Posterior vena cava (tissue), 2 donors: ENCODE data around the gene HRAS. TPM values are rescaled to one million over a fixed set of nuclear protein-coding genes. Genes with fewer than 3 reads are reported as not detected.

Experiments
- DNase-seq: peaks from one replicate; pipeline ENCODE4 v3.0.0-alpha.2; 2020; ENCODE audit warnings: low spot score
- intact Hi-C, 2 donors: fragments of 100-400 bp; cut with DNase I; formaldehyde crosslinking; loops; one replicate each; pipeline versions ENCODE4 v1.14.1 to v1.14.2; 2022 to 2023
- total RNA-seq, 2 donors: library from RNA; stranded (reverse); fragmentation: NEBNext Ultra II Directional; extraction: Animal tissue kit (Norgen Biotek cat#: 25700); gene quantifications; one replicate each; pipeline ENCODE4 v1.2.1, GENCODE V29; 2021
- donor health status: DM: yes; HTN: yes; CAD: no.
- donor health status: DM: yes; HTN: yes; CAD: no.

HRAS gene
- total RNA-seq, 2 donors from 2014 or later, result 37.2 to 48.5 TPM

DNA sequence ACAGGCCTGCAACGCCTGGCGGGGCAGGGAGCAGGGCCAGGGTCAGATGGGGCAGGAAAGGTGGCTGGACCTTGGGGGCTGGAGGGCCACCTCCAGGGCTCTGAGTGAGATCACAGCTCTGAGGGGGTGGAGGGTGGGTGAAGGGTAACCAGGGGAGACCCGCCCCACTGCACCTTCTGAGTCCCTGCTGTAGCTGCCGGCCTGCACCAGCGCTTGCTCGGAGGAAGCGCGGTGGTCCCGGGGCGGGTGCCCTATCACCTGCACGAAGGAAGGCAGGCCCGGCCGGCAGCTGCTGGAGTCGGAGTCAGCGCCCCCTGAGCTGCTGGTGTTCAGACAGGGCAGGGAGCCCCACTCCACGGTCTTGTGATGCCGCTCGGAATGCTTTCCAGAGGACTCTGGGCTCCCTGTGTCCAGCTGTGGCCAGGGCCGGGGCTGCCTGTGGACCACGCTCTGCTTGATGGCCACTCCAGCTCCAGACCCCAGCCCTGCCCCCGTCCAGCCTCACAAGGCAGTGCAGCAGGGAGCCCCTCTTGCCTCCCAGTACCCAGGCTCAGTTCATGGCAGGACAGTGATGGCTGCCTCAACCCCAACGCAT lies 21.4 kb upstream of the HRAS start:
- intact Hi-C loops, result loop anchor here (10.0 kb wide), 1 partner anchor 168 kb away; no protein-coding TSS in a partner anchor
- DNase-seq, result no peak

DNA sequence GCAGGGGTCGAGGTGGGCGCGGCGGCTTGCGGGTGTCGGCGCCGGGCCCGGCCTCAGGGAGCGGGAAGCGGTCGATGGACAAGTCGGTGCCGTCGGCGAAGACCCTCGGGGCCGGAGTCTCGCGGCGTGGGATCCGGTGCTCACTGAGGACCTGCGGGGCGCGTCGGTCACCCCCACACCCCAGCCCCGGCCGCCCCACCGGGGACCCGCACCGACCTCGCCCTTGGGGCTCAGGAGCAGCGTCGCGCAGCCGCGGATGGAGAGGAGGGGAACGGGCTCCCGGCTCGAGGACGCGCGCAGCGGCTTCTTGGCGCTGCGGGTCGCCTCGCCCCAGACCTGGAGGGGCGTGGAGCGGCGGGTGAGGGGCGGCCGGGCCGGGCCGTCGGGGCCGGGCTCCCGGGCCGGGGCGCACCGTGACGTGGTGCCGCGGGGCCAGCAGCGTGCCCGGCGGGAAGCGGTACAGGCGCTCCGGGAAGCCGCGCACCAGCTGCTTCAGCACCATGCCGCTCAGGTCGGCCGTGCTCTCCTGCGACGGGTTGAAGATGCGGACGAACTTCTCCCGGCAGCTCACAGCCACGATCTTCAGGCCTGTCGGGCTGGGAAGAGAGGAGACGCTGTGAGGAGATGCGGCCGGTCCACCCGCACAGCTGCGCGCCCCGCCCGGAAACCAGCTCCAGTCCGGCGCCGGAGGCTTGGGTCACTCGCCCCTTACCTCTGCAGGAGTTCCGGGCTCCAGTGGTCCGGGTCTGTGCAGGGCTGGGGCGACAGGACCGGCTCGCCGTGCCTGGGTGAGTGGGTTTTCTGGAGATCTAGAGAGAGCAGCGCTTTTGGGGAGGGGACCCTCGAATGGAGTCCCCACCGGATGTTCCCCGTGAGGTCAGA lies 20.6 kb upstream of the HRAS start:
- DNase-seq, result no peak
- intact Hi-C loops, result loop anchor here (10.0 kb wide), 1 partner anchor 169 kb away; no protein-coding TSS in a partner anchor

DNA sequence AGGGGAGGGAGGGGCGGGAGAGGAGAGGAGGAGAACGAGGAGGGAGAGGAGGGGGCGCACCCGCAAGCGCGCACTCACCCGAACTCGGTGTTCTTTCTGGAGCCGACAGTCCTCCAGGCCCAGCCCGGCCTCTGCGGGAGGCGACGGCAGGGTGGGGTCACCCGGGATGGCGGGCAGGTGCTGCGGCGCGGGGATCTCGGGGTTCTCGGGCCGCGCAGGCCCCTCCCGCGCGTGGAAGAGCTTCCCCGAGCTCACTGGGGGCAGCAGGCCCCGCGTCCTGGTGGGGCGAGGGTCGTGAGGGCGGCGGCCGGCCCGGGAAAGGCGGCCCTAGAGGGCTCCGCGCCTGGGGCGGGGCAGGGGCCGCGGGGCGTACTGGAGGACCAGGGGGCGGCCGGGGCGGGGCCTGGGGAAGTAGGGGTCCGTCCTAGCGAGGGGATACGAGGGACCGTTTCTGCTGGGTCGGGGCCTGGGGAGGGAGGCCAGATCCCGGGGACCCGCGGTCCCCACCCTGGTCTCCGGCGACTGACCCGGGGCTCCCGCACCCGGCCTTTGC lies 19.9 kb upstream of the HRAS start:
- no peak for DNase-seq
- intact Hi-C loops, result loop anchor here (10.0 kb wide), 1 partner anchor 169 kb away; no protein-coding TSS in a partner anchor

DNA sequence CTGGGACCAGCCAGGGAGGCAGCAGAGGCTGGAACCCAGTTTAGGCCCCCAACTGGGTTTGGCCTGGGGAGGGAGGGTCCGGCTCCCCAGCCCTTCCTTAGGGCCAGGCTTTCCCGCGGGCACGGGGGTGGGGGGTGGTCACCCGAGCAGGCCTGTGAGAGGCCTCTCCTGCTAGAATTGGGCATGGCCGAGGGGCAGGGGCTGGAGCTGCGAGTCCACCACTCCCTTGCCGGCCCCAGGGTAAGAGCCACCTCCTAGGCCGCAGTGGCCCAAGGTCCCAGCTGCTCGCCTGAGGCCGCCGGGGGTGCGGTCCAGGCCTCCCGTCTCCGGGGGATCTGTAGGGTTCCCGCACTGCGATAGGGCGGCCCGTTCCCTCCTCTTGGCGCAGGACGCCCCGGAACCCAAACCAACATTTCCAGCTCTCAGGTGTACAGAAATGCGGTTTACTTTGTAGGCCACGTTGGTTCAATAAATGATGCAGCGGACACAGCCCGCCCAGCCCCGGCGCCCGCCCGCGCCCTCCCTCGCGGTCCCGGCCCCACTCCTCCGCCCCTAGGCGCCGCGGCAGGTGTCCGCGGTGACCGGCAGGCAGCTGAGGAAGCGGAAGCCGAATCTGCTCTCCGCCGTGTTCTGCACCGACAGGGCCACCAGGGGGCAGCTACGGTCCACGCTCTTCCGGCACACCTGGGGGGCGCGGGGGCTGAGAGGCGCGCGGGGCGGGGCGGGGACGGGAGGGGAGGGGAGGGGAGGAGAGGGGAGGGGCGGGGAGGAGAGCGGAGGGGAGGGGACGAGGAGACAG lies 19.3 kb upstream of the HRAS start:
- intact Hi-C loops, result loop anchor here (10.0 kb wide), 1 partner anchor 170 kb away; no protein-coding TSS in a partner anchor
- no peak for DNase-seq

DNA sequence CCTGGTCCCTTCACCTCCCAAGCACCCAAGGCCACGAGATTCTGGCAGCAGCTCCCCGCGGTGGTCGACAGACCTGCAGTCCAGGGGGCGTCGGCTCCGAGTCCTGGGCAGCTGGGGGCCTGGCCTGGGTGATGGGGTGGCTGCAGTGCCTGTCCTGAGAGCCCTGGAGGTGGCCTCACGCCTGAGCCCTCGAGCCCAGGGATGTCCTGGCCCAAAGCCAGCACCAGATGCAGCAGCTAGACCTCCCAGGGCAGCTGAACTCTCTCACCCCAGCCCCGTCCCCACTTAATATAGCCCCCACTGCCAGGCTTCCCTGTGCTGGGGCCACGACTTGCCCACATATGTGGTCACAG lies 18.6 kb upstream of the HRAS start:
- intact Hi-C loops, result loop anchor here (10.0 kb wide), 1 partner anchor 171 kb away; no protein-coding TSS in a partner anchor
- DNase-seq, result no peak

DNA sequence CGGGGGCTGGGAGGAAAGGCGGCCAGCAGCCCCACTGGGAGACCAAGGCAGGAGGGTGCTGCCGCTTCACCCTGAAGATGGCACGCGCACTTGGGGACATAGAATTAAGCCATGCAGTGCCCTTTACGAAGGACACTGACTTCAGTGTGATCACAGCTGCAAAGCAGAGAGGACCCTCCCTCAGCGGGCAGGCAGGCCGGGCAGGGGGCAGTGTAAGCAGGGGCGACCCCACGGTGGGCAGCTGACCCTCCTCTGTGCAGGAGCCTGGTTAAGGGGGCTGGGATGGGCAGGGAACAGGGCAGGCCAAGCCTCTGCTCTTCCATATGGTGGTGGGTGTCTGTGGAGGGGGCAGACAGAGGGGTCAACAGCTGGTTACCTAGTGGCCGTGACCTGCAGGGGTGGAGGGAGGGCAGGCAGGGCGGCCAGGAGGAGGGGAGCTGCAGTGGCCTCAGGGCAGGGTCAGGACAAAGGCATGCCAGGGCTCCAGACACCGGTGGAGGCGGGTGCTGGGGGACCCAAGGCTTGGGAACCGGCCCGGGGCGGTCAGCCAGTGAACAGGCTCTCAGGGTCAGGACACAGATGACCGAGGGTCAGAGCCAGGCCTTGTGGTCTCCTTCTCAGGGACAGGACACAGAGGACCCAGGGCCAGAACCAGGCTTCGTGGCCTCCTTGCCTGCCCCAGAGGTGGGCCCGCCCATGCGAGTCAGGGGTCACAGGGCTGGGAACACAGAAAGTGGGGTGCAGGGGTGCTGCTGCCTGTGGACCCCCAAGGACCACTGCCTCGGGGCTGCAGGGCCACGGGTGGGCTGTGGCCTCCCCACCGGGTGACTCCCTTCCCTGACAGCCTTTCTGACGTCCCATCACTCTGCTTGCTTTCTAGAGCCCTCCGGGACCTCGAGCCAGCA lies 18.0 kb upstream of the HRAS start:
- intact Hi-C loops, result loop anchor here (10.0 kb wide), 1 partner anchor 171 kb away; no protein-coding TSS in a partner anchor
- DNase-seq, result no peak

DNA sequence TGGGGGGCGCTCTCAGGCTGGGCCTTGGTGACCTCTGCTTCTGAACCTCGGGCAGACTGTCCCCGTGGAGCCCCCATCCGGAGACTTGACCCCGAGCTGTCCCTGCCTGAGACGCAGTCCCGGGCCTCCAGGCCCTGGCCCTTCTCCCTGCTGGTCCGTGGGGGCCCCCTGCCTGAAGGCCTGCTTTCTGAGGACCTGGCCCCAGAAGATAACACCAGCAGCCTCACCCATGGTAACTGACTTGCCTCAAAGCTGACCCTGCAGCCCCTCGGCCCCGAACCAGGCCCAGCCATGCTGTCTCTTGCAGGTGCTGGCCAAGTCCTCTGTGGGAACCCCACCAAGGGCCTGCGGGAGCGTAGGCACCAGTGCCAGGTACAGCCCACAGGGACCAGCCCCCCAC lies 16.2 kb upstream of the HRAS start:
- intact Hi-C loops, result loop anchor here (10.0 kb wide), 1 partner anchor 173 kb away; no protein-coding TSS in a partner anchor
- DNase-seq, result no peak

DNA sequence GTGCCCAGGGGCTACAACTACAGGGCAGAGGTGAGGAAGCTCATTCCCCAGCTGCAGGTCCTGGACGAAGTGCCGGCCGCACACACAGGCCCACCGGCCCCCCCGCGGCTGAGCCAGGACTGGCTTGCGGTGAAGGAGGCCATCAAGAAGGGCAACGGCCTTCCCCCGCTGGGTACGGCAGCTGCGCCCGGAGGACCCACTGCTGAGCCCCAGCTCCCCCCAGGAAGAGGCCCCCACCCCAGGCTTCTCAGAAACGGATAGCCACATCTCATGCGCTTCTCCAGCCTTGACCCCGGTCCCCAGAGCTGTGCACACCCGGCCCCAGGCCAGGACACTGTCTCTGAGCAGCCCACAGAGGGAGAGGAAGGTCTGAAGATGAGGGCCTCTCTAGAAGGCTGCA lies 15.8 kb upstream of the HRAS start:
- DNase-seq, result no peak
- intact Hi-C loops, result loop anchor here (10.0 kb wide), 1 partner anchor 174 kb away; no protein-coding TSS in a partner anchor

DNA sequence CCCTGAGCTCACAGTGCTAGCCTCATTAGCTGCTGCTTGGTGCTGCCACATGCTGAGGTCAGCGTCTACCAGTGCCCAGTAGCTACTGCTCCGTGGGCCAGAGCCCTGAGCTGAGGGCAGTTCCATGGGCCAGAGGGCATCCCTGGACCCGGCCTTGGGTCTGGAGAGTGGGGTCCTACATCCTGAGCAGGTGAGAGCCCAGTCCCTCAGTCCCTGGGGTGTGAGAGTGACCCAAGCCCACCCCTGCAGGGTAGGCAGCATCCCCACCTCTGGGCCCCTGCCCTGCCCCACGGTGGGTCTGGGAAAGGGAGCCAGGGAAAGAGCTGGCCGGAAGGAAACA lies 15.3 kb upstream of the HRAS start:
- no peak for DNase-seq
- intact Hi-C loops, result loop anchor here (10.0 kb wide), 1 partner anchor 174 kb away; no protein-coding TSS in a partner anchor

DNA sequence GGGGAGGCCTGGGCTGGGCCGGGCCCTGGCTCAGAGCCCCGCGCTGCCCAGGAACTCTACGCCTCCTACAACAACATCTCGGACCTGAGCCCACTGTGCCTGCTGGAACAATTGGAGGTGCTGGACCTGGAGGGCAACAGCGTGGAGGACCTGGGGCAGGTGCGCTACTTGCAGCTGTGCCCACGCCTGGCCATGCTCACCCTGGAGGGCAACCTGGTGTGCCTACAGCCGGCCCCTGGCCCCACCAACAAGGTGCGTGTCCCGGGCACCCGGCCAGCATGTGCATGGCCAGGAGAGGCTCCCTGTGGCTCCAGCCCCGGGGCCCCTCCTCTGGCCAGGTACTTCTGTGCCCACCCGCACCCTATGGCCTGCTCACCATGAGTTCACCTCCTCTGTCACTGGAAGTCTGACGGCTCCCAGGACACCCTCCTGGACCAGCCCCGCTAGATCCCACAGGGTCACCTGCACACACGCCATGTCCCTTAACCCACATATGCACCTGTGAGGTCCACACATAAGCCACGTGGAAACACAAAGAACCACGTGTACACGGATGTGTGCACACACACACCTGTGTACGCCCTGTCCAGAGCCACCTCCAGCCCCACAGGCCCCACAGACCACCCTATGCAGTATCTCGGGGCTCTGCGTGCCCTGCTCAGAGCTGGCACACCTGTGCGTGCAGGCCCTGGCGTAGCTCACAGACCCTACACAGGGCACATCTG lies 14.8 kb upstream of the HRAS start:
- intact Hi-C loops, result loop anchor here (10.0 kb wide), 1 partner anchor 175 kb away; no protein-coding TSS in a partner anchor
- no peak for DNase-seq

DNA sequence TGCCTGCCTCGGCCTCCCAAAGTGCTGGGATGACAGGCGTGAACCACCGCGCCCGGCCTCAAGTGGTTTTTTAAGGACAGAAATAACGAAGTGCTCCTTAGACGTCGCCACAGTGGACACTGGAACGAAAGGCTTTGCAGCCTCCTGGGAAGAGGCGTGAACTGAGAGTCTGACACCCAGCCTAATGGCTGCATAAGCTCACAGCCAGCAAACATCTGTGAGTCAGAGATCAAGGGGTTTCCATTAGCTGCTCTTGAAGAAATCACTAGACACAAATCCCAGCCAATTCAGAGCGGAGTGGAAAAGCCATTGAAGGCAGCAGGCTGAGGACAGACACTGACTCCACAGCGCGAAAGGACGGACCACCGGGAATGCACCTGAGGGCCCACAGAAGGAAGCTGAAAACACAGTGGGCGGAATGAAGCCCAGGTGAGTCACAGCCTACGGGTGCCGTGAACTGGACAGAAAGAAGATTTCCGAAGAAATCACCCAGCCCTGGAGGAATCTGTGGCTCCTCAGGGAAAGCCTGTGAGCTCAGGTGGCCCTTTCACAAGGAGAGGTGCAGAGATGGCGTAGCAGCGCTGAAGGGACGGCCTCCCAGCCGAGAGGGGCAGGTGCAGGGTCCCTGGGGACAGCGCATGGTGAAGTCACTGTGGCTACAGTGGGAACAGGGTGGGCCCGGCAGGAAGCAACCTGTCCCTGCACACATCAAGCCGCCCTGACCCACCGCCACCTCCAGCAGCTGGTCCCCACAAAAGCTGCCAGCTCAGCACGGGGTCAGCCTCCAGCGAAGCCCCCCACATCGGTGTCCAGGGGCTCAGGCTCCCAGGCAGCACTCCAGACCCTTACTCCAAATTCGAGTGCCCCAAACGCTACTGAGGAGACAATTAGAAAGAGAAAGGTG lies 13.6 kb upstream of the HRAS start:
- intact Hi-C loops, result no loop called here
- no peak for DNase-seq

DNA sequence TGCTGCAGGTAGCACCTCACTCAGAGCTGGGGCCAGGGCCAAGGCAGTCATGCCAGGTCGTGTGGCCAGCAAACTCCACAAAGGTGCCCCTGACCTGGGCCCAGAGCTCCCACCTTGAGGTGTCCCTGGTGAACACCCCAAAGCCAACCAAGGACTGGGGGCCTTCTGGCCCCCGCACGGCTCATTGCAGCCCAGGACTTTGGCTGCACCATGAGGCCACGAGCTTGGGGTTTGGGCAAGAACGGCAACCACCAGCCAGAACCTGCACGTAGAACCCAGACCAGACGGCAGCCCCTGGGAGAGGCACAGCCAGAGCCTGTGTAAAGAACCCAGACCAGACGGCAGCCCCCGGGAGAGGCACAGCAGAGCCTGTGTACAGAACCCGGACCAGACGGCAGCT lies 9.8 kb upstream of the HRAS start:
- DNase-seq, result no peak
- intact Hi-C loops, result no loop called here

DNA sequence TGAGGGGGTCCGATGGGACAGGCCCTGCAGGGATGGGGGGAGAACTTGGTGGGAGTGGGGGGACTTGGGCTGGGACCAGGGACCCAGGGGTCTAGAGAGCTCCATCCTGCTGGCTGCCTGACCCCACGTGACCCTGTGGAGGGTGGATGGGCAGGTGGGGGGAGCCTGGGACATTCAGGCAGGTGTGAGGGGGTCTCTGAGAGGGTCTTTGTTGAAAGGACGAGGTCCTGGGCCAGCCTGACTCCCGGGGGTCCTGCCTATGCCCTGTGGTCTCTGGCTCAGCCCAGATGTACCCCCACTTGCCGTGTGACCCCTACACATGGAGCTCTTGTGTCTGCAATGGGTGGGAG lies 9.4 kb upstream of the HRAS start:
- intact Hi-C loops, result no loop called here
- no peak for DNase-seq

DNA sequence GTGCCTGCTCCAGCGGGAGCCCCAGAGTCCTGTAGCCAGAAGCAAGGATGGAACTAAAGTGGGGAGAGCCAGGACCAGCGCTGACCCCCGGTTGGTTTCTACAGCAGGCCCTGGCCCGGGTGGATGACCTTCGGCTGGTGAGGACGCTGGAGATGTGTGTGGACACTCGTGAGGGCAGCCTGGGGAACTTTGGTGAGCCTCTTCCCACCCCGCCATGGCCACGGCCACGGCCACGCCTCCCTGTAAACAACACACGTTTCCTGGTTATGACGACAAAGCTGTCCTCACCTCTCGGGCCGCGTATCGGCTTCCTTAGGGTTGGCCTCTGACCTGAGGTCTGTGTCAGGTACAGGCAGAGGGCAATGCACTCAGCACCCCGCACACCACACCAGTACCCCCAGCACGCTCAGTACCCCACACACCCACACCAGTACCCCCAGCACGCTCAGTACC lies 6.1 kb upstream of the HRAS start:
- intact Hi-C loops, result no loop called here
- DNase-seq, result no peak

DNA sequence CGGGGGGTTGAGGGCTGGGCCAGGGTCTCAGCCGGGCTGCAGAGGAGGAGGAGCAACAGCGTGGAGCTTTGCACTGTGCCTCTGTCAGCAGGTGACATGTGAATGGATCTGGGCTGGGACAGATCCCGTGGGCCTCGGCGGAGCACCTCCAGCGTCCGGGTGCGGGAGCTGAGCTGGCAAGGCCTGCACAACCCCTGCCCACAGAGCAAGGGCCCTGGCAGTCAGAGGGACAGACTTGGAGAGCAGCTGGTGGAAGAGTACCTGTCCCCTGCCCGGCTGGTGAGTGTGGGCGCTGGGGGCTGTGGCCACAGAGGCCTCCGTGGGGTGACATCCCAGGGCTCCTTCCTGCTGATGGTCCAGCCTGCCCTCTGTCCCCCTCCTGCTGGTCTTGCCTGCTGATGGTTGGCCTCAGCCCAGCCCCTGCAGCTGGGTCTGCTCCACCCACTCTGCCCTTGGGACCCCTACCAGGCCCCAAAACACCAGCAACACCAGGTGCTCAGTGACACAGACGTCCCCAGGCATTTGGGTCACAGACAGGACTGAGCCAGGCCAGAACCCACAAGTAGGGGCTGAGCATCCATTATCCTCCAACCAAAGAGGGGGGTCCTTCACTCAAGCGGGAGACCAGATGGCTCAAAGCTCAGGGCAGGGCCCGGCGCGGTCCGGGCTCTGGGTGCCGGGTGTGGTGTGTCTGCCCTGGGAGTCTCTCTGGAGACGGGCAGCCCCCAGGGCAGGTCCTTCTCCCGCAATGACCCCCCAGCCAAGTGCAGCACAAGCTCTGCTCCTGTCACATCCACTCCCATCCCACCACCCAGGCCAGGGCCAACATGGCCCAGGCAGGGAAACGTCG lies 5.4 kb upstream of the HRAS start:
- DNase-seq, result no peak
- intact Hi-C loops, result no loop called here

DNA sequence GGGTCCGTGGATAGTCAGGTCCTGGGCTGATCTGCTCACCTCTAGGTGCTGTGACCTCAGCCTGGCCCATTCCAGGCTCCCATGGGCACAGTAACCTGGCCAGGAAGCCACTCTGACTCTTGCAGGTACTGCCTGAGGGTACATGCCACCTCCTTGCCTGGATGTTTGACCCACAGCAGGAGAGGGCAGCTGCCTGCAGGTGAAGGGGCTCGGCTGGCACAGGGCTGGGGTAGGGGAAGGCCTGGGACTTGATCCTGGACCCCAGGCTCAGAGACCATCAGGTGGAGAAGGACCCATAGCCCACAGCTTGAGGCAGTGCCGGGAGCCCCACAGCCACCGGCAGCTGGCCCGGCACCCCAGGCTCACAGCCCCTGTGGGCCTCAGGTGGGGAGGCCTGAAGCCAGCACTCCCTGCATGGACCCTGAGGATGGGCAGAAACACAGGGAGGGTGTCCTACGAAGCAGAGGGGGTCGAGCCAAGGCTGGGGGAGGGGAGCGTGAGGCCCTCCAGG lies 4.7 kb upstream of the HRAS start:
- intact Hi-C loops, result no loop called here
- DNase-seq, result no peak
